Activated T-cell treated with anti-CD3 and anti-CD28 coated beads, Interleukin-2, amount 50 U/mL, for 72 hours (primary cell): ENCODE data around the gene SLC1A2. TPM values are rescaled to one million over a fixed set of nuclear protein-coding genes. Genes with fewer than 3 reads are reported as not detected.

Source experiments
- ATAC-seq, 2 donors: fragments of 150-1000 bp; cut with Tn5 transposase; replicated peaks in 1 of 2; 2 replicates each; pipeline ENCODE4 v1.10.0; 2021; ENCODE audit warnings: moderate library complexity in 2 of 2, mild to moderate bottlenecking in 1 of 2
- DNase-seq, 2 donors: peaks; one replicate each; pipeline ENCODE4 v3.0.0; 2021 to 2022; ENCODE audit warnings: mixed read lengths in 1 of 2
- H3K27ac Mint-ChIP-seq: one replicate; pipeline ENCODE4 v1.8.0; 2022; ENCODE audit warnings: mild to moderate bottlenecking, moderate library complexity, mixed read lengths
- H3K27me3 Mint-ChIP-seq: one replicate; pipeline ENCODE4 v1.8.0; 2022; ENCODE audit warnings: low read depth, mixed read lengths
- H3K36me3 Mint-ChIP-seq, 2 donors: one replicate each; pipeline ENCODE4 v1.8.0; 2022; ENCODE audit warnings: mixed read lengths in 2 of 2, mild to moderate bottlenecking in 1 of 2; ENCODE audit not compliant: insufficient read depth in 2 of 2
- H3K4me1 Mint-ChIP-seq: one replicate; pipeline ENCODE4 v1.8.0; 2022; ENCODE audit warnings: low read depth, mixed read lengths
- H3K4me3 Mint-ChIP-seq, 2 donors: one replicate each; pipeline ENCODE4 v1.8.0; 2022; ENCODE audit warnings: mild to moderate bottlenecking in 2 of 2, mixed read lengths in 2 of 2, moderate library complexity in 2 of 2
- H3K9me3 Mint-ChIP-seq, 2 donors: one replicate each; pipeline ENCODE4 v1.8.0; 2022; ENCODE audit warnings: mixed read lengths in 2 of 2
- total RNA-seq, 2 donors: library from RNA; stranded (reverse); gene quantifications; one replicate each; pipeline ENCODE4 v1.2.3, GENCODE V29; 2022

Gene SLC1A2
- total RNA-seq, 2 donors from 2014 or later = 0.09 TPM; not detected in 1

GRCh38 chr11:35239471-35240075, 179.8 kb downstream of the SLC1A2 start:
- H3K4me3 Mint-ChIP-seq = no peak overlapping the region
- H3K9me3 Mint-ChIP-seq = no peaks in the 10 kb centered on the region
- peak; percentile 19 to 52 for ATAC-seq
- DNase-seq = peak in 1 of 2 donors; percentile 24
- H3K27ac Mint-ChIP-seq = no peak overlapping the region
- no peaks in the 10 kb centered on the region for H3K27me3 Mint-ChIP-seq
- H3K36me3 Mint-ChIP-seq = peaks cover 0 to 2% of the 10 kb centered on the region in 2 donors
- peaks cover 81% of the 10 kb centered on the region for H3K4me1 Mint-ChIP-seq

GRCh38 chr11:35238882-35239281, 180.5 kb downstream of the SLC1A2 start:
- DNase-seq = no peak
- H3K9me3 Mint-ChIP-seq = peaks cover 2 to 6% of the 10 kb centered on the region in 2 donors
- H3K4me1 Mint-ChIP-seq = peaks cover 88% of the 10 kb centered on the region
- peaks cover 2 to 7% of the 10 kb centered on the region in 2 donors for H3K36me3 Mint-ChIP-seq
- H3K4me3 Mint-ChIP-seq = no peak overlapping the region
- H3K27me3 Mint-ChIP-seq = no peaks in the 10 kb centered on the region
- ATAC-seq = no peak
- no peak overlapping the region for H3K27ac Mint-ChIP-seq

GRCh38 chr11:35237860-35238715, 181.3 kb downstream of the SLC1A2 start:
- peak in 1 of 2 donors; percentile 29 for ATAC-seq
- Mint-ChIP-seq H3K27ac (peak overlapping the region; percentile 73), H3K36me3 (peaks cover 2 to 13% of the 10 kb centered on the region in 2 donors), H3K4me3 (peak overlapping the region in 1 of 2 donors; percentile 70), H3K27me3 (no peaks in the 10 kb centered on the region), H3K9me3 (peaks cover 2 to 9% of the 10 kb centered on the region in 2 donors), H3K4me1 (peaks cover 94% of the 10 kb centered on the region)
- DNase-seq = peak; percentile 61 to 80

GRCh38 chr11:35237351-35237750, 182.0 kb downstream of the SLC1A2 start:
- Mint-ChIP-seq H3K4me1 (peaks cover 94% of the 10 kb centered on the region), H3K27ac (no peak overlapping the region), H3K4me3 (no peak overlapping the region), H3K27me3 (no peaks in the 10 kb centered on the region), H3K36me3 (peaks cover 5 to 13% of the 10 kb centered on the region in 2 donors), H3K9me3 (peaks cover 2 to 9% of the 10 kb centered on the region in 2 donors)
- DNase-seq (no peak), ATAC-seq (no peak)

- peaks cover 5 to 16% of the 10 kb centered on the region in 2 donors for H3K36me3 Mint-ChIP-seq
- DNase-seq (no peak), ATAC-seq (no peak)
- peaks cover 2 to 9% of the 10 kb centered on the region in 2 donors for H3K9me3 Mint-ChIP-seq
- H3K4me1 Mint-ChIP-seq = peaks cover 89% of the 10 kb centered on the region
- peak overlapping the region; percentile 65 for H3K27ac Mint-ChIP-seq
- no peaks in the 10 kb centered on the region for H3K27me3 Mint-ChIP-seq
- H3K4me3 Mint-ChIP-seq = peak overlapping the region; percentile 27 to 35
Measured at GRCh38 chr11:35236667-35237003, 182.7 kb downstream of the SLC1A2 start.

GRCh38 chr11:35235936-35236666, 183.3 kb downstream of the SLC1A2 start:
- Mint-ChIP-seq H3K4me1 (peaks cover 84% of the 10 kb centered on the region), H3K27ac (peak overlapping the region; percentile 65), H3K4me3 (peak overlapping the region; percentile 27 to 35), H3K9me3 (peaks cover 2 to 9% of the 10 kb centered on the region in 2 donors), H3K27me3 (no peaks in the 10 kb centered on the region), H3K36me3 (peaks cover 6 to 20% of the 10 kb centered on the region in 2 donors)
- DNase-seq (peak; percentile 71 to 79), ATAC-seq (peak; percentile 77 to 87)

- H3K9me3 Mint-ChIP-seq = peaks cover 2 to 9% of the 10 kb centered on the region in 2 donors
- H3K27ac Mint-ChIP-seq = peak overlapping the region; percentile 30
- H3K4me1 Mint-ChIP-seq = peaks cover 79% of the 10 kb centered on the region
- peak in 1 of 2 donors; percentile 16 for ATAC-seq
- no peaks in the 10 kb centered on the region for H3K27me3 Mint-ChIP-seq
- peak overlapping the region in 1 of 2 donors; percentile 35 for H3K4me3 Mint-ChIP-seq
- peaks cover 10 to 26% of the 10 kb centered on the region in 2 donors for H3K36me3 Mint-ChIP-seq
- no peak for DNase-seq
Measured at GRCh38 chr11:35235498-35235897, 183.9 kb downstream of the SLC1A2 start.

GRCh38 chr11:35235157-35235468, 184.2 kb downstream of the SLC1A2 start:
- DNase-seq = no peak
- Mint-ChIP-seq H3K27ac (no peak overlapping the region), H3K9me3 (peaks cover 2 to 9% of the 10 kb centered on the region in 2 donors), H3K4me3 (peak overlapping the region in 1 of 2 donors; percentile 35), H3K27me3 (no peaks in the 10 kb centered on the region), H3K4me1 (peaks cover 76% of the 10 kb centered on the region), H3K36me3 (peaks cover 13 to 30% of the 10 kb centered on the region in 2 donors)
- no peak for ATAC-seq

- peak overlapping the region in 1 of 2 donors; percentile 35 for H3K4me3 Mint-ChIP-seq
- H3K27me3 Mint-ChIP-seq = no peaks in the 10 kb centered on the region
- DNase-seq (no peak), ATAC-seq (no peak)
- peaks cover 14 to 33% of the 10 kb centered on the region in 2 donors for H3K36me3 Mint-ChIP-seq
- peaks cover 2 to 9% of the 10 kb centered on the region in 2 donors for H3K9me3 Mint-ChIP-seq
- H3K27ac Mint-ChIP-seq = no peak overlapping the region
- peaks cover 71% of the 10 kb centered on the region for H3K4me1 Mint-ChIP-seq
Measured at GRCh38 chr11:35234460-35235156, 184.8 kb downstream of the SLC1A2 start.

GRCh38 chr11:35233518-35233917, 185.8 kb downstream of the SLC1A2 start:
- Mint-ChIP-seq H3K4me3 (no peak overlapping the region), H3K27ac (peak overlapping the region; percentile 95), H3K27me3 (no peaks in the 10 kb centered on the region), H3K4me1 (peaks cover 60% of the 10 kb centered on the region), H3K9me3 (peaks cover 2 to 9% of the 10 kb centered on the region in 2 donors), H3K36me3 (peaks cover 18 to 41% of the 10 kb centered on the region in 2 donors)
- ATAC-seq (no peak), DNase-seq (no peak)

GRCh38 chr11:35232891-35233330, 186.4 kb downstream of the SLC1A2 start:
- Mint-ChIP-seq H3K9me3 (peaks cover 2 to 9% of the 10 kb centered on the region in 2 donors), H3K27me3 (no peaks in the 10 kb centered on the region), H3K27ac (peak overlapping the region; percentile 95), H3K36me3 (peaks cover 18 to 42% of the 10 kb centered on the region in 2 donors), H3K4me1 (peaks cover 54% of the 10 kb centered on the region), H3K4me3 (no peak overlapping the region)
- no peak for DNase-seq
- ATAC-seq = no peak

GRCh38 chr11:35231076-35231860, 188.1 kb downstream of the SLC1A2 start:
- H3K27ac Mint-ChIP-seq = peak overlapping the region; percentile 56
- peaks cover 2 to 9% of the 10 kb centered on the region in 2 donors for H3K9me3 Mint-ChIP-seq
- ATAC-seq = no peak

More at GRCh38 chr11:35231076-35231860, 188.1 kb downstream of the SLC1A2 start:
- no peak for DNase-seq
- Mint-ChIP-seq H3K27me3 (no peaks in the 10 kb centered on the region), H3K4me1 (peaks cover 39% of the 10 kb centered on the region), H3K36me3 (peaks cover 18 to 54% of the 10 kb centered on the region in 2 donors), H3K4me3 (no peak overlapping the region)
